NOMO-1 treated with DMSO at 0.1 percent for 48 hours (cell line): Measurements from ENCODE around the gene TRPC6.
"Not testable (repeated sequence)": the region's sequence is repeated elsewhere in the genome, so short reads cannot be mapped to it uniquely, and the experiment has no call there.

Experiments used
- DNase-seq: peaks from one replicate; lab custom pipeline; 2025; ENCODE audit not compliant: unreplicated experiment; lab: John Stamatoyannopoulos, UW

TRPC6 gene

GRCh38 chr11:101456812-101457211, 127.0 kb downstream of the TRPC6 start:
- peak; percentile 17 for DNase-seq

- no peak for DNase-seq
Observed at GRCh38 chr11:101453682-101454081, 130.1 kb downstream of the TRPC6 start.

GRCh38 chr11:101448881-101449442, 134.8 kb downstream of the TRPC6 start:
- no peak for DNase-seq

GRCh38 chr11:101446726-101447125, 137.1 kb downstream of the TRPC6 start:
- no peak for DNase-seq

GRCh38 chr11:101446238-101446637, 137.6 kb downstream of the TRPC6 start:
- no peak for DNase-seq

- DNase-seq, result no peak
Observed at GRCh38 chr11:101445761-101446160, 138.0 kb downstream of the TRPC6 start.

GRCh38 chr11:101444851-101445250, 139.0 kb downstream of the TRPC6 start:
- DNase-seq, result no peak

GRCh38 chr11:101444164-101444563, 139.6 kb downstream of the TRPC6 start:
- DNase-seq, result no peak

- no peak for DNase-seq
Observed at GRCh38 chr11:101442936-101443521, 140.8 kb downstream of the TRPC6 start.

GRCh38 chr11:101442171-101442570, 141.6 kb downstream of the TRPC6 start:
- DNase-seq, result no peak

- DNase-seq, result no peak
Observed at GRCh38 chr11:101441747-101442146, 142.1 kb downstream of the TRPC6 start.

GRCh38 chr11:101439488-101439887, 144.3 kb downstream of the TRPC6 start:
- DNase-seq, result no peak

GRCh38 chr11:101438708-101439107, 145.1 kb downstream of the TRPC6 start:
- DNase-seq, result not testable (repeated sequence)

- DNase-seq, result no peak
Observed at GRCh38 chr11:101438126-101438525, 145.7 kb downstream of the TRPC6 start.

GRCh38 chr11:101436511-101437142, 147.2 kb downstream of the TRPC6 start:
- no peak for DNase-seq

- DNase-seq, result no peak
Observed at GRCh38 chr11:101435408-101435973, 148.3 kb downstream of the TRPC6 start.

- no peak for DNase-seq
Observed at GRCh38 chr11:101434026-101434643, 149.7 kb downstream of the TRPC6 start.

- no peak for DNase-seq
Observed at GRCh38 chr11:101433151-101433550, 150.7 kb downstream of the TRPC6 start.

- no peak for DNase-seq
Observed at GRCh38 chr11:101429703-101430540, 153.9 kb downstream of the TRPC6 start.

GRCh38 chr11:101428918-101429317, 154.9 kb downstream of the TRPC6 start:
- no peak for DNase-seq

GRCh38 chr11:101407324-101407723, 176.5 kb downstream of the TRPC6 start:
- DNase-seq, result no peak
